Activated T-helper 9 cell treated with anti-CD3 and anti-CD28 coated beads, Interleukin-2, amount 50 U/mL, for 16 hours (primary cell): ENCODE results near the gene GAK.
"Not testable (repeated sequence)": the region's sequence is repeated elsewhere in the genome, so short reads cannot be mapped to it uniquely, and the experiment has no call there.

Source experiments
- DNase-seq: peaks from one replicate; pipeline ENCODE4 v3.0.0-alpha.2; 2020; ENCODE audit warnings: low read depth

Gene GAK

GRCh38 chr4:926538-926937, 5.6 kb downstream of the GAK start:
- no peak for DNase-seq

DNA sequence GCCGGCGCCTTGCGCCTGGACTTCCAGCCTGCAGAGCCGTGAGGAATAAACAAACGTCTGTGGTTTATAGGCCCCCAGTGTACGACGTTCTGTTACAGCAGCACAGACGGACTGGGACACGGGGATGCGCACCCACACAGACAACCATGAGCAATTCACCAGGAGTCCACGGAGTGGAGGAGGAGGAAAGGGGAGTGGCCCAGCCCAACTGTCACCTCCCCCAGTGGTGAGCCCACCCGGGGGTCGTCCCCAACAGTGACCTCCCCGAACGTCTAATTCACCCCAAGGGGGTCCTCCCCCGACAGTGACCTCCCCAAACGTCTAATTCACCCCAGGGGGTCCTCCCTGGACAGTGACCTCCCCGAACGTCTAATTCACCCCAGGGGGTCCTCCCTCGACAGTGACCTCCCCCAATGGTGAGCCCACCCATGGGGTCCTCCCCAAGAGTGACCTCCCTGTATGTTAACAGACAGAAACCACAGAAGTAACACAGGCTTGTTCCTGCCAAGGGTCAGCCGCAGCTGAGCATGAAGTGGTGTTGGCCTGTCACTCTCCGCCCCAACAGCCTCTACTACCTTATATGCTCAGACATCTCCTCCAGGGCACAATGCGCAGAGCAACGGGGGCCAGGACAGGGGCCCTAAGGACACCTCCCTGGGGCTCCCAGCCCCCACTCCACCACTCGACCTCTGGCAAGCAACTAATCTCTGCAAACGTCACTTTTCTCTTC, 6.2 kb downstream of the GAK start:
- no peak for DNase-seq

DNA sequence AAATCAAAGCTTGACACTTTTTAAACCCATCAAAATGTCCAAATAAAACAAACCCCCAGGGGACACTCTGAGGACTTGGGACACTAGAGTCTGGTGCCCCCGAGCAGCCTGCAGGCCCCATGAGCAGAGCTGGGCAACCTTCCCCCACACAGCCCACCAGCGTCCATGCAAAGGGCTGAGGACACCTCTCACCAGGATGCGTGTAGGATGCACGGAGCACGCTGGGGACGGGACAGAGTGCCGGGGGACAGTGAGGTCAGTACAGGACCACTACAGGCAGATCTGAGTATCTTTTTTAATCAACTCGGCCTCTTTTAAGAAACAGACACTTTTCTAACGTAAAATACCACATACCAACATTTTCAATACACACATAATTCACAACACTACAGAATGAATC, 6.9 kb downstream of the GAK start:
- no peak for DNase-seq

DNA sequence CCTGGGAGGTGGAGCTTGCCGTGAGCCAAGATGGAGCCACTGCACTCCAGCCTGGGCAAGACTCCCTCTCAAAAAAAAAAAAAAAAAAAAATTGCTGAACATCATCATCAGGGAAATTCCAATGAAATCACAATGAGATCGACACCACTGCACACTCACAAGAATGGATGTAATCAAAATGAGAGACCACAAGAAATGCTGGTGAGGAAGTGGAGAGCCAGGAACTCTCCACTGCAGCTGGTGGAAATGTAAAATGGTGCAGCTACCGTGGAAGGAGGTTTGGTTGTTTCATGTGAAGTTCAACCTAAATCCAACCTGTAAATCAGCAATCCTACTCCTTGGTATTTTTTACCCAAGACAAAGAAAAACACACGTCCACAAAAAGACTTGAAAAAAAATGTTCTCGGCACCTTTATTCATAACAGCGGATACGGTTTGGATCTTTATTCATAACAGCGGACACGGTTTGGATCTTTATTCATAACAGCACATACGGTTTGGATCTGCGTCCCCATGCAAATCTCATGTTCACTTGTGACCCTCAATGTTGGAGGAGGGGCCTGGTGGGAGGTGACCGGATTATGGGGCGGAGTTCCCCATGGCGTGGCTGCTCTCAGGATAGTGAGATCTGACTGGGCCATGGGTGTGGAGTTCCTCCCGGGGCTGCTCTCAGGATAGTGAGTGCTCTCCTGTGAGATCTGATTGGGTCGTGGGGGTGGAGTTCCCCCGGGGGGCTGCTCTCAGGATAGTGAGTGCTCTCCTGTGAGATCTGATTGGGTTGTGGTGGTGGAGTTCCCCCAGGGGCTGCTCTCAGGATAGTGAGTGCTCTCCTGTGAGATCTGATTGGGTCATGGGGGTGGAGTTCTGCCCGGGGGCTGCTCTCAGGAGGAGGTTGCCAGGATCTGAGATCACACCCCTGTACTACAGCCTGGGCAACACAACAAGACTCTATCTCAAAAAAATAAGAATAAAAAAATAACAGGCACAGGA, 7.7 kb downstream of the GAK start:
- DNase-seq, result no peak

DNA sequence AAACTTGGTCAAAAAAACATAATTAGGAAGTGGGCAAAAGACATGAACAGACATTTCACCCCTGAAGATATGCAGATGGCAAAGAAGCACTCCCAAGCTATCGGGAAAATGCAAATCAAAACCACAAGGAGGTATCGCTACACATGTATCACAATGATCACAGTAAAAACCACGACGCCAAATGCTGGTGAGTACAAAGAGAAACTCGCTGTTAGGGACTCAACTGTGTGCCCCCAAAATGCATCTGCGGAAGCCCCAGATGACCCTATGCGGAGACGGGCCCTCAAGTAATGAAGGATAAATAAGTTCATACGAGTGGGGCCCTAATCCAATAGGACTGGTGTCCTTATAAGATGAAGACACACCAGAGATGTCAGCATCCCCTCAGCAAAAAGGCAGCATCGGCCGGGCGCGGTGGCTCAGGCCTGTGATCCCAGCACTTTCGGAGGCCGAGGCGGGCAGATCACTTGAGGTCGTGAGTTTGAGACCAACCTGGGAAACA, 10.2 kb downstream of the GAK start:
- DNase-seq, result no peak

GRCh38 chr4:919004-919680, 13.0 kb downstream of the GAK start:
- DNase-seq, result not testable (repeated sequence)

GRCh38 chr4:918591-918990, 13.5 kb downstream of the GAK start:
- not testable (repeated sequence) for DNase-seq

- DNase-seq, result no peak
Measured at GRCh38 chr4:917992-918391, 14.1 kb downstream of the GAK start.

DNA sequence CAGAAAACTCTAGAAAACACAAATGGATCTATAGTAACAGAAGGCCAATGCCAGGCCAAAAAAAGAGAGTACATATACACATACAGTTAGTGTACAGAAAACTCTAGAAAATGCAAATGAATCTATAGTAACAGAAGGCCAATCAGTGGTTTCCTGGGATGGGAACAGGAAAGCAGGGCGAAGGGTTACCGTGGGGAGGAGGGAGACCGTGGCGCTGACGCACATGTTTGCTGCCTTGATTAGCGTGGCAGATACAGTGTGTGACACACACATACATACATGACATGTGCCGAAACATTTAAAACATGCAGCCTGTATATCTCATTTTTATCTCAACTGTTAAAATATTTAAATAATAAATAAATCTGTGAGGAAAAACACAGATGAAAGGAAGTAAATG, 14.7 kb downstream of the GAK start:
- DNase-seq, result no peak

DNA sequence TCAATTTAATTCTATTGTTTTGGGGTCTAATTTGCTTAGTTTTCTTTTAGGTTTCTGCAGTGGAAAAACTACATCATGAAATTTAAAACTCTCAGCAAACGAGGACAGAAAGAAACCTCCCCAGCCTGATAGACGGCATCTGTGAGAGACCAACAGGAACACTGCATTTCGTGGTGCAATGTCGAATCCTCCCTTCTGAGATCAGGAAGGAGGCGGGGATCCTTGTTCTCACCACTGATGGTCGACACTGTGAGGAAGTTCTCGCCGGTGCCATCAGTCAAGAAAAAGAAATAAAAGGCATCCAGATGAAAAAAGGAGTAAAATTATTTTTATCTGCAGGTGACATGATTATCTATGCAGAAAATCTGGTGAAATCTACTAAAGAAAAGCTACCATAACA, 16.5 kb downstream of the GAK start:
- no peak for DNase-seq

DNA sequence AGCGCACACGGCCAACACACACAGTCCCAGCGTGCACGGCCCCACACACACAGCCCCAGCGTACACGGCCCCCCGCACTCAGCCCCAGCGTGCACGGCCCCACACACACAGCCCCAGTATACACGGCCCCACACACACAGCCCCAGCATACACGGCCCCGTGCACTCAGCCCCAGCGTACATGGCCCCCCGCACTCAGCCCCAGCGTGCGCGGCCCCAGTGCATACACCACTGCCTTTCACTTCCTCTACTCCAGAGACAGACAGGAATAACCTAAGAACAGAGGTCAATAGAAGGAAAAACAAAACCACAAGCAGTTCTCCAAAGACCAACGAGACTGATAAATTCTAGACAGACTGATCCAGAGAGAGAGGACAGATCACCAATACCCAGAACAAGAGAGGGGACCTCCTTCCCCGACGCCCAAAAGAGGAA, 17.1 kb downstream of the GAK start:
- DNase-seq, result no peak

DNA sequence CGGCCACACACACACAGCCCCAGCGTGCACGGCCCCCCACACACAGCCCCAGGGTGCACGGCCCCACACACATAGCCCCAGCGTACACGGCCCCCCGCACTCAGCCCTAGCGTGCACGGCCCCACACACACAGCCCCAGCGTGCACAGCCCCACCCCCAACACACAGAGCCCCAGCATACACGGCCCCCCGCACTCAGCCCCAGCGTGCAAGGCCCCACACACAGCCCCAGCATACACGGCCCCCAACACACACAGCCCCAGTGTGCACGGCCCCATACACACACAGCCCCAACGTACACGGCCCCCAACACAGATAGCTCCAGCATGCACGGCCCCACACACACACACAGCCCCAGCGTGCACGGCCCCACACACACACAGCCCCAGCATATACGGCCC, 17.6 kb downstream of the GAK start:
- no peak for DNase-seq

- no peak for DNase-seq
Measured at GRCh38 chr4:913280-913618, 18.9 kb downstream of the GAK start.

- no peak for DNase-seq
Measured at GRCh38 chr4:912548-913279, 19.4 kb downstream of the GAK start.

DNA sequence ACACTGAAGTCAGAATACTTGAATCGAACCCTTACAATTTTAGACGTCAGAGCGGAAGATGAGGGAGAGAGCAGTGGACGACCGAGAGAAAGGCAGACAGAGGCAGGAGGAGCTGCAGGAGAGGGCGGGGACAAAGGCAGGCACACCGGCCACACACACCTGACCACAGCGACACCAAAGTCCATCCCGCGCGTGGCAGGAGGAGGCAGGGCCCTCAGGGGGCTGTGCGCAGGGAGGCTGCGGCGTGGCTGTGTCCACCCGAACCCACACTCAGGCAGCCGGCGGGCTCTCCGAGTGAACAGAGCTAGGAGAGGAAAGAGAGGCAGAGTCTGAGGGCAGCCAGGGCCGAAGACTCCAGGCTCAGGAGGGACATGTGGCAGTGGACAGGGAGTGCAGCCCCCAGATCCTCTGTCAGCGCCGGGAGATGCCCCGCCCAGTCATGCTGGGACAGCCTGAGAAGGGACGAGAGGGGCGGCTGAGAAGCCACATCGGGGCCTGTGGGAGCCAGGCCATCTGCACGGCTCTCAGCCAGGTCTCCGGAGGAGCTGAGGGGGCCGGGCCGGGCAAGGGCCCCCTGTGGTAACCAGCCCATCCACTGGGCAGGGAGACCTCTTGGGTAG, 20.1 kb downstream of the GAK start:
- DNase-seq, result no peak

DNA sequence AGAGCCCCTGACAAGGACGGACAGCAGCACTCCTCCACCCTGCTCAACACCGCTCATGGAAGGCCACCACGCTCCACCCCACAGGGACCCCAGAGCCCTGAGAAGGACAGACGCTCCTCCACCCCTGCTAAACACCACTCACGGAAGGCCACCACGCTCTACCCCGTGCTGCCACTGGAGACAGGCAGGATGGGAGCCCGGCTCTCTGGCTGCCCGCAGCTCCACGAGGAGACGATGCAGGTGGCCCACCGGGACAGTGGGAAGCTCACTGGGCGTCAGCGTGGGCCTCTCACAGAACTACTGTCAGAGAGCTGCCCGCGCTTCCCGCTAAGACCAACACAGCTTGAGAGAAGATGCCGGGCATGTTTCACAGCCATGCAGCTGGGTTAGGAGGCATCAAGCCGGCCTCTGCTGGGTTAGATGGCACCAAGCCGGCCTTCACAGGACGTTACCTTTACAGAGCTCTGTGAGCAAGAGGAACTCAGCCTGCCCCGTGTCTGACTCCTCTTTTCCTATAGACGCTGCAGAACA, 20.8 kb downstream of the GAK start:
- DNase-seq, result no peak

GRCh38 chr4:910366-911091, 21.6 kb downstream of the GAK start:
- DNase-seq, result no peak

- no peak for DNase-seq
Measured at GRCh38 chr4:909821-910220, 22.3 kb downstream of the GAK start.

DNA sequence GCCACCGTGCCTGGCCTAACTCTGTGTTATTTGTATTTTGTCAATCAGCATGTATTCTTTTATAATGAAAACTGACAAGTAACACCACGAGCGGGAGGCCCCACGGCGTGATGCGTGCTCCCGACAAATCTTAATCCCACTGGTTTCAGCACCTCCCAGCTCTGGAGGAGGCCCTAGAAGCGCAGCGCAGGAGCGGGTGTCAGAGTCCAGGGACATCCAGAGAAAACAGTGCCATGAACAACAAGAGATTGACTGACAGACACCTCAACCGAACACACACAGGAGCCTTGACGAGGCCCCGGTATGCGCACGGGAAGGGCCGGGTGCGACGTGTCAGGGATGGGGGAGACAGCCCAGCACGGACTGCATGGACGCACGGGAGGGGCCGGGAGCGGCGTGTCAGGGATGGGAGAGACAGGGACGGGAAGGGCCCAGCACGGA, 23.0 kb downstream of the GAK start:
- no peak for DNase-seq

GRCh38 chr4:907691-908425, 24.3 kb downstream of the GAK start:
- no peak for DNase-seq
